ENCODE results near the gene CASP2.

GRCh38 chr7:143282124-143282523 is 6.0 kb upstream of the CASP2 start:
- TF ChIP-seq CTCF (optimal IDR thresholded peaks at IDR 0.05 in 1 of 3, IDR thresholded peaks at IDR 0.05 in 1 of 3, conservative IDR thresholded peaks at IDR 0.05 in 1 of 3; ENCODE audit: extremely low read depth in 1 of 3, insufficient read depth in 2 of 3, low read length in 3 of 3) (no peak), EZH2 (IDR thresholded peaks at IDR 0.05; ENCODE audit: low read length) (no peak)

Data from keratinocyte (primary cell).